SU-DHL-6 (cell line): Measurements from ENCODE around the gene TMEM129.

ENCODE experiments used
- H2AFZ ChIP-seq: fragments of 200-600 bp; sonication (generic); 2 replicates; pipeline ENCODE4 v1.6.1; 2014; ENCODE audit warnings: low read depth, mild to moderate bottlenecking, moderate library complexity, mixed read lengths, antibody characterized with exemption, low read length; ENCODE audit not compliant: severe bottlenecking
- H3F3A ChIP-seq: fragments of 200-600 bp; shearing (Covaris generic); 2 replicates; pipeline ENCODE4 v1.6.0; 2016; ENCODE audit warnings: antibody characterized with exemption, mild to moderate bottlenecking; ENCODE audit not compliant: insufficient read depth
- H3K27ac ChIP-seq: fragments of 200-600 bp; sonication (generic); 2 replicates; pipeline ENCODE4 v1.5.1; 2016; ENCODE audit warnings: low read depth, mild to moderate bottlenecking, low read length, moderate library complexity, mixed read lengths
- H3K27me3 ChIP-seq: fragments of 200-600 bp; sonication (generic), shearing (Covaris generic); 2 replicates; pipeline ENCODE4 v1.6.0; 2014; ENCODE audit warnings: mild to moderate bottlenecking, low read length
- H3K36me3 ChIP-seq: fragments of 200-600 bp; sonication (generic); 2 replicates; pipeline ENCODE4 v1.6.1; 2014; ENCODE audit warnings: mild to moderate bottlenecking, low read length, mixed read lengths
- H3K4me2 ChIP-seq: fragments of 300-600, 200-600 bp; shearing (Covaris generic), sonication (generic); 2 replicates; pipeline ENCODE4 v1.6.0; 2014; ENCODE audit warnings: low read length, low read depth, mild to moderate bottlenecking; ENCODE audit not compliant: poor library complexity, severe bottlenecking
- H3K4me3 ChIP-seq: fragments of 200-600 bp; sonication (generic); 2 replicates; pipeline ENCODE4 v1.5.1; 2014; ENCODE audit warnings: antibody characterized with exemption, low read length, mild to moderate bottlenecking, mixed read lengths; ENCODE audit not compliant: insufficient read depth, poor library complexity, severe bottlenecking
- H3K79me2 ChIP-seq: fragments of 200-600 bp; sonication (generic); 2 replicates; pipeline ENCODE4 v1.6.1; 2014; ENCODE audit warnings: mild to moderate bottlenecking, low read length, moderate library complexity; ENCODE audit not compliant: insufficient read depth
- H3K9ac ChIP-seq: fragments of 200-600 bp; sonication (generic); 2 replicates; pipeline ENCODE4 v1.7.0; 2014; ENCODE audit warnings: mild to moderate bottlenecking, low read length
- H3K9me2 ChIP-seq: fragments of 200-600 bp; sonication (generic); replicated peaks from 2 replicates; pipeline ENCODE4 v1.6.1; 2014; ENCODE audit warnings: low read length; ENCODE audit not compliant: insufficient read depth
- H3K9me3 ChIP-seq: fragments of 200-600 bp; sonication (generic); 2 replicates; pipeline ENCODE4 v1.6.1; 2014; ENCODE audit warnings: low read length, mixed read lengths; ENCODE audit not compliant: insufficient read depth
- H4K20me1 ChIP-seq: fragments of 200-600 bp; sonication (generic); 2 replicates; pipeline ENCODE4 v1.6.1; 2014; ENCODE audit warnings: low read depth, mild to moderate bottlenecking, antibody characterized with exemption, low read length, moderate library complexity, mixed read lengths
- EZH2phosphoT487 ChIP-seq: fragments of 200-600 bp; sonication (generic), shearing (Covaris generic); conservative IDR thresholded peaks from 2 replicates; pipeline ENCODE4 v1.6.1; 2018; ENCODE audit warnings: mild to moderate bottlenecking, antibody characterized with exemption, low read length, moderate library complexity, mixed read lengths
- TF ChIP-seq, protein P1 (sequence below): fragments of 200-600 bp; sonication (generic); IDR thresholded peaks from one replicate; pipeline ENCODE4 v1.5.1; 2017; ENCODE audit warnings: antibody characterized with exemption, mild to moderate bottlenecking, low read length, moderate library complexity; ENCODE audit not compliant: insufficient read depth, poor library complexity, severe bottlenecking

TMEM129 gene

DNA sequence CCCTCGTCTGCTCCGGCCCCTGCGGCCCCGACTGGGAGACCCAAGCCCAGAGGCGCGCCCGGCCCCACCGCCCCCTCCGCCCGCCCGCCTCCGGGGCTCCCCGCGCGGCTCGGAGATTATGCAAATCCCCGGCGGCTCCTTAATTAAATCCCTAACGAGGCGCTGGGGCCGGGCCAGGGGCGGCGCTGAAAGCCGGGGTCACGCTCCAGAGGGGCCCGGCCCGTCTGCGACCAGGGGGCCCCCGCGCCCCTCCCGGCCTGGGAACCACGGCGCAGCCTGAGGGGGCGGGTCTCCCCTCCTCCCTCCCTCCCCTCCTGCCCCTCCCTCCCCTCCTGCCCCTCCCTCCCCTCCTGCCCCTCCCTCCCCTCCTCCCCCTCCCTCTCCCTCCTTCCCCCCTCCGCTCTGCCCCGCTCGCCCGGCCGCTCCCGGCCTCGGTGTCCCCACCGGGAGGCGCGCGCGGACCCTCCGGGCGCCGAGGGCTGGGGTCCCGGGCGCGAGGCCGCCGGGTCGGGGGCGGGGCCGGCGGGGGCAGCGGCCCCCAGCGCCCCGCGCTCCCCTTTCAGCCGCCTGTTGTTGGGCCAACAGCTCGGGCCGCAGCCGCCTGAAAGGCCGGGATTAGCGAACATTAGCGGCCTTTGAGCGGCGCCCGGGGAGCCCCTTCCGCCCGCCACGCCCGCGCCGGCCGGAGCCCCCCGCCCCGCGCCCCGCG lies 46.1 kb upstream of the TMEM129 start:
- no peaks in the 10 kb centered on the region for H3F3A ChIP-seq
- no peak overlapping the region for H2AFZ ChIP-seq
- no peaks in the 10 kb centered on the region for H3K36me3 ChIP-seq
- H3K27ac ChIP-seq = no peak overlapping the region
- H3K4me2 ChIP-seq = no peak overlapping the region
- H3K27me3 ChIP-seq = no peaks in the 10 kb centered on the region
- no peaks in the 10 kb centered on the region for H3K9me2 ChIP-seq
- H3K79me2 ChIP-seq = no peaks in the 10 kb centered on the region
- no peaks in the 10 kb centered on the region for H3K9me3 ChIP-seq
- no peak for TF ChIP-seq EZH2phosphoT487
- TF ChIP-seq, protein P1, sequence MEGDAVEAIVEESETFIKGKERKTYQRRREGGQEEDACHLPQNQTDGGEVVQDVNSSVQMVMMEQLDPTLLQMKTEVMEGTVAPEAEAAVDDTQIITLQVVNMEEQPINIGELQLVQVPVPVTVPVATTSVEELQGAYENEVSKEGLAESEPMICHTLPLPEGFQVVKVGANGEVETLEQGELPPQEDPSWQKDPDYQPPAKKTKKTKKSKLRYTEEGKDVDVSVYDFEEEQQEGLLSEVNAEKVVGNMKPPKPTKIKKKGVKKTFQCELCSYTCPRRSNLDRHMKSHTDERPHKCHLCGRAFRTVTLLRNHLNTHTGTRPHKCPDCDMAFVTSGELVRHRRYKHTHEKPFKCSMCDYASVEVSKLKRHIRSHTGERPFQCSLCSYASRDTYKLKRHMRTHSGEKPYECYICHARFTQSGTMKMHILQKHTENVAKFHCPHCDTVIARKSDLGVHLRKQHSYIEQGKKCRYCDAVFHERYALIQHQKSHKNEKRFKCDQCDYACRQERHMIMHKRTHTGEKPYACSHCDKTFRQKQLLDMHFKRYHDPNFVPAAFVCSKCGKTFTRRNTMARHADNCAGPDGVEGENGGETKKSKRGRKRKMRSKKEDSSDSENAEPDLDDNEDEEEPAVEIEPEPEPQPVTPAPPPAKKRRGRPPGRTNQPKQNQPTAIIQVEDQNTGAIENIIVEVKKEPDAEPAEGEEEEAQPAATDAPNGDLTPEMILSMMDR = no peak
- H3K4me3 ChIP-seq = no peak overlapping the region
- no peaks in the 10 kb centered on the region for H4K20me1 ChIP-seq
- H3K9ac ChIP-seq = no peak overlapping the region

DNA sequence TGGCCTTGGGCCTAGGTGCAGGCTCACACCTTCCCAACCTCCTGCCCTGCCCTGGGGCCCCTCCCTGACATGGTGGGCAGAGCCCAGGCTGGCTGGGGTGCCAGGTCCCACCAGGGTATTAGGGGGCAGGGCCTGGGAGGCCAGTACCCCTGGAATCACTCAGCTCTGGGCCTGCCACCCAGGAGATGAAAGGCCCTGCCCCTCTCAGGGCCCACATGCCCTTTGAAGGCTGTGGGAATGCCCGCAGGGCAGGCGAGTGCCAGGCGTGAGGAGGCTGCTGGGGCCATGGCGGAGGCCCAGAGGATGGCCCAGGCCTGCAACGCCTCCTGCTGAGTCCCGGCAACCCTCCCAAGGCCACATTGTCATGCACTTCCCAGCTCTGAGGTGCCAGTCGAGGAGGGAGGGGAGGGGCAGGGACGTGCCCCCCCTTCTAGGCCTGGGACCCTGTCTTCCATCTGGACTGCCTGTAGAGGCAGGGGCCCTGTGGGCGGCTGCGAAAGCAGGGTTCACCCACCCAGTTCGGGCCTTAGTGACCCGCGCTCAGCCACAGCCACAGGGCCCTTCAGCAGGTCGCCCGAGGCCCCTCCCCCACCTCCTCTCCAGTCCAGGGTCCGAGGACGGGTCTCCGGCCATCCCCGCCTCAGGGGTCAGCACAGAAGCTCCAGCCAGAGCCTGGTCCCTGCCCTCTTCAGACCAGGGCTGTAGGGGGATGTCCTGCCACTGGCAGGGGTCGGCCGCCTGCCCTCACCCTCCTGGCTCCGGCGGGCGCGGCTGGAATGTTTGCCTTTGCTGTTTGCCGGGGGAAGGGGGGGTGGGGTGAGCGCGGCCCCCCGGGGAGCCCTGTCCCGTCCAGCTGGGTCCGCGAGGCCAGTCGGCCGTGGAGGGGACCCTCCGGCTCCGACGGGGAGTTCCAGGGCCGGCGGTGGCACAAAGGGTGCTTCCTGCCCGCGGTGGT lies 45.3 kb upstream of the TMEM129 start:
- Histone ChIP-seq H3K9me3 (no peaks in the 10 kb centered on the region), H3K27me3 (no peaks in the 10 kb centered on the region), H3F3A (no peaks in the 10 kb centered on the region), H3K4me3 (no peak overlapping the region), H3K27ac (no peak overlapping the region), H2AFZ (no peak overlapping the region), H4K20me1 (no peaks in the 10 kb centered on the region), H3K36me3 (no peaks in the 10 kb centered on the region), H3K4me2 (no peak overlapping the region), H3K79me2 (no peaks in the 10 kb centered on the region), H3K9me2 (no peaks in the 10 kb centered on the region), H3K9ac (no peak overlapping the region)
- TF ChIP-seq EZH2phosphoT487 = no peak
- TF ChIP-seq, protein P1 = no peak

DNA sequence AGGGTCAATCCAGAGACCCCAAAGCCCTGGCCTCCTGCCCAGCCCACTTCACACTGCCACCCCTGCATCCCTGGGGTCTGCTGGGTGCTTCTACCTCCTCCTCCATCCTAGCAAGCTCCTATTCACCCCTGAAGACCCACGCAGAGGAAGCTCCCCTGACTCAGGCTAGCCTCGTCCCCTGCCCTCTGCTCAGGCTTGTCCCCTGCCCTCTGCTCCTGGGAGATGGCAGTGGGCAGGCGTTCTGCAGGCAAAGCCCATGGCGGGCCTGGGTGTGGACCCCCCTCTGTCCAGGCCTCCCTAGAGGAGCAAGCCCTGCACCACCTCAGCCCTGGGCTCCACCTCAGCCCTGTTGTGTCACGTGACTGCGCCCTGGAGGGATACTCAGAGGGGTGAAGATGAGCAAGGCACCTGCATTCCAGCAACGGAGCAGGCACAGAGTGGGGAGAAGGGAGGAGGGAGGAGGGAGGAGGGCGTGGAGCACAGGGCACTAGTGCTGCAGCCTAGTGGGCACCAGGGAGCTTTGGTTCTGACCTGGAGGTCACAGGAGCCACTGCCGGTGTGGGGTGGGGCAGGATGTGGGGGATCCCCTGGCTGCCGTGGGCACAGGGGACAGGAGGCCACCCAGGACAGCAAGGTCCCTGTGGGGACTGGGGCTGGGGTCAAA lies 44.4 kb upstream of the TMEM129 start:
- H3K36me3 ChIP-seq = no peaks in the 10 kb centered on the region
- H2AFZ ChIP-seq = no peak overlapping the region
- H3K27me3 ChIP-seq = no peaks in the 10 kb centered on the region
- TF ChIP-seq, protein P1 = no peak
- TF ChIP-seq EZH2phosphoT487 = no peak
- H4K20me1 ChIP-seq = no peaks in the 10 kb centered on the region
- H3K9ac ChIP-seq = no peak overlapping the region
- H3K9me2 ChIP-seq = no peaks in the 10 kb centered on the region
- H3F3A ChIP-seq = no peaks in the 10 kb centered on the region
- no peak overlapping the region for H3K4me3 ChIP-seq
- no peaks in the 10 kb centered on the region for H3K79me2 ChIP-seq
- H3K27ac ChIP-seq = no peak overlapping the region
- no peak overlapping the region for H3K4me2 ChIP-seq
- no peaks in the 10 kb centered on the region for H3K9me3 ChIP-seq
